ENCODE results near the gene PDGFB. TPM values are rescaled to one million over a fixed set of nuclear protein-coding genes. Genes with fewer than 3 reads are reported as not detected.

The PDGFB gene
- total and polyA plus RNA-seq, 2 experiments from 2014 or later = 2.5 to 4.3 TPM

DNA sequence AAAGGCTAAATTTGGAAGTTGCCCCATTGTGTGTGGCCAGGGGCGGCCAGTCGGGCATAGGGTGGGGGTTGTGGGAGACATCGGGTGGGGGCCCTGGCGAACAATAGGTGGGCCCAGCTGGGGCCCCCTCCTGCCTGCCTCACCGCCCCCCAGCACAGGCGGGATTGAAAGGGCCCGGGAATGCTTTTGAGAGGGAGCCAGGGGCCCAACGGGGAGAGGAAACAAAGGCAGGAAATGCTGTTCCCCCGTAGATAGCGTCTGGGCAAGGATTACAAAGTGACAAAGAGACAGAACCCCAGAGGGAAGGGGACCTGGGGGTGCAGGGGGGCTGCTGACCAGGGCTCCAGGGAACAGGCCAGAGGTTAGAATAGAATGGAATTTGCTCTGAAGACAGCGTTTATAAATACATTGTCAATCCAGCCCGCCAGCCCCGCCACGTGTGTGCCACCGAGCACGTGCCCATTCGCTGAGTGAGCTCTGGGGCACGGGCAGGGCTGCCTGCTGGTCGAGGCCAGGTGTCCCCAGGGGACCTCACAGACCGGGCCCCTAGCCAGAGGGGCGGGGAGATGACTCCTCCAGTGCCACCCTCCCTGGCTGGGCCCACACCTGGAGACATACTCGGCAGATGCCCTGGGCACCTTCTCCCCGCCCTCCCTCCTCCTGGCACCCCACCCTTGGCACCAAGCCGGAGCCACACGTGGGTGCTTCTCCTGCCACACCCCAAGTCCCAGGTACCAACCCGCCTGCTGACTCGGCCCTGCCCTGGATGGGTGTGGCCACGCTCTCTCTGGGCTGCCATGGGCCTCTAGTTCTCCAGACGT, 9.7 kb downstream of the PDGFB start:
- Histone ChIP-seq H3K4me3 (no peak overlapping the region), H3K79me2 (no peaks in the 10 kb centered on the region), H3K27ac (no peak overlapping the region), H3K27me3 (no peaks in the 10 kb centered on the region), H3K36me3 (replicated peaks; ENCODE audit: insufficient read depth, low read depth) (no peaks in the 10 kb centered on the region), H3K4me1 (ENCODE audit: insufficient read depth) (peaks cover 20% of the 10 kb centered on the region), H3K9me3 (ENCODE audit: low read depth) (no peaks in the 10 kb centered on the region), H2AFZ (no peak overlapping the region), H3K4me2 (no peak overlapping the region), H3K9me2 (replicated peaks; ENCODE audit: insufficient read depth) (no peaks in the 10 kb centered on the region), H4K20me1 (ENCODE audit: insufficient read depth, poor library complexity, severe bottlenecking) (no peaks in the 10 kb centered on the region)
- 85% methylated on average over 10 of the region's 29 CpGs for WGBS (ENCODE audit: low lambda C conversion rate, missing lambda C conversion rate)
- DNase-seq (ENCODE audit: low spot score) = no peak
- TF ChIP-seq EZH2phosphoT487 (IDR thresholded peaks at IDR 0.05; ENCODE audit: low read depth, severe bottlenecking, unreplicated experiment) (no peak), EZH2 (IDR thresholded peaks at IDR 0.05; ENCODE audit: borderline replicate concordance) (no peak)
- TF ChIP-seq, protein P1, sequence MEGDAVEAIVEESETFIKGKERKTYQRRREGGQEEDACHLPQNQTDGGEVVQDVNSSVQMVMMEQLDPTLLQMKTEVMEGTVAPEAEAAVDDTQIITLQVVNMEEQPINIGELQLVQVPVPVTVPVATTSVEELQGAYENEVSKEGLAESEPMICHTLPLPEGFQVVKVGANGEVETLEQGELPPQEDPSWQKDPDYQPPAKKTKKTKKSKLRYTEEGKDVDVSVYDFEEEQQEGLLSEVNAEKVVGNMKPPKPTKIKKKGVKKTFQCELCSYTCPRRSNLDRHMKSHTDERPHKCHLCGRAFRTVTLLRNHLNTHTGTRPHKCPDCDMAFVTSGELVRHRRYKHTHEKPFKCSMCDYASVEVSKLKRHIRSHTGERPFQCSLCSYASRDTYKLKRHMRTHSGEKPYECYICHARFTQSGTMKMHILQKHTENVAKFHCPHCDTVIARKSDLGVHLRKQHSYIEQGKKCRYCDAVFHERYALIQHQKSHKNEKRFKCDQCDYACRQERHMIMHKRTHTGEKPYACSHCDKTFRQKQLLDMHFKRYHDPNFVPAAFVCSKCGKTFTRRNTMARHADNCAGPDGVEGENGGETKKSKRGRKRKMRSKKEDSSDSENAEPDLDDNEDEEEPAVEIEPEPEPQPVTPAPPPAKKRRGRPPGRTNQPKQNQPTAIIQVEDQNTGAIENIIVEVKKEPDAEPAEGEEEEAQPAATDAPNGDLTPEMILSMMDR (IDR thresholded peaks at IDR 0.05; ENCODE audit: poor library complexity) = no peak

DNA sequence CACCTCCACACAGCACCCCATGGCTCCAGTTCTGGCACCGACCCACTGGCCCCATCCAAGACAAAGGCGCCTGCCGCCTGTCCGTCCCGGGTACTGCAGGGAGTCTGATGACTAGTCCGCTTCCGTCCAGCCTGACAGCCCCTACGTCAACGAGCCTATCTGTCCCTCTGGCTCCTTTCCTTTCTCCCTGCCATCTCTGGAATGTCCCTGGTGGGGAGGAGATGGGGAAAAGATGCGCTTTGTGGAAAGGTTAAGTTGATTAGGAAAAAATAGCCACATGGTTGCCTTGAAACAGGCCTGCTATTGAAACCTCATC, 10.4 kb downstream of the PDGFB start:
- H3K27me3 ChIP-seq = no peaks in the 10 kb centered on the region
- DNase-seq (ENCODE audit: low spot score) = no peak
- no peaks in the 10 kb centered on the region for H3K9me3 ChIP-seq (ENCODE audit: low read depth)
- H3K36me3 ChIP-seq (replicated peaks; ENCODE audit: insufficient read depth, low read depth) = no peaks in the 10 kb centered on the region
- H3K27ac ChIP-seq = no peak overlapping the region
- H4K20me1 ChIP-seq (ENCODE audit: insufficient read depth, poor library complexity, severe bottlenecking) = no peaks in the 10 kb centered on the region
- no peak overlapping the region for H3K4me2 ChIP-seq
- H3K4me3 ChIP-seq = no peak overlapping the region
- TF ChIP-seq EZH2 (IDR thresholded peaks at IDR 0.05; ENCODE audit: borderline replicate concordance) (no peak), EZH2phosphoT487 (IDR thresholded peaks at IDR 0.05; ENCODE audit: low read depth, severe bottlenecking, unreplicated experiment) (no peak)
- TF ChIP-seq, protein P1 (IDR thresholded peaks at IDR 0.05; ENCODE audit: poor library complexity) = no peak
- H3K9me2 ChIP-seq (replicated peaks; ENCODE audit: insufficient read depth) = no peaks in the 10 kb centered on the region
- peaks cover 17% of the 10 kb centered on the region for H3K4me1 ChIP-seq (ENCODE audit: insufficient read depth)
- no peak overlapping the region for H2AFZ ChIP-seq
- WGBS (ENCODE audit: low lambda C conversion rate, missing lambda C conversion rate) = 78% methylated on average over 10 of the region's 10 CpGs
- no peaks in the 10 kb centered on the region for H3K79me2 ChIP-seq

DNA sequence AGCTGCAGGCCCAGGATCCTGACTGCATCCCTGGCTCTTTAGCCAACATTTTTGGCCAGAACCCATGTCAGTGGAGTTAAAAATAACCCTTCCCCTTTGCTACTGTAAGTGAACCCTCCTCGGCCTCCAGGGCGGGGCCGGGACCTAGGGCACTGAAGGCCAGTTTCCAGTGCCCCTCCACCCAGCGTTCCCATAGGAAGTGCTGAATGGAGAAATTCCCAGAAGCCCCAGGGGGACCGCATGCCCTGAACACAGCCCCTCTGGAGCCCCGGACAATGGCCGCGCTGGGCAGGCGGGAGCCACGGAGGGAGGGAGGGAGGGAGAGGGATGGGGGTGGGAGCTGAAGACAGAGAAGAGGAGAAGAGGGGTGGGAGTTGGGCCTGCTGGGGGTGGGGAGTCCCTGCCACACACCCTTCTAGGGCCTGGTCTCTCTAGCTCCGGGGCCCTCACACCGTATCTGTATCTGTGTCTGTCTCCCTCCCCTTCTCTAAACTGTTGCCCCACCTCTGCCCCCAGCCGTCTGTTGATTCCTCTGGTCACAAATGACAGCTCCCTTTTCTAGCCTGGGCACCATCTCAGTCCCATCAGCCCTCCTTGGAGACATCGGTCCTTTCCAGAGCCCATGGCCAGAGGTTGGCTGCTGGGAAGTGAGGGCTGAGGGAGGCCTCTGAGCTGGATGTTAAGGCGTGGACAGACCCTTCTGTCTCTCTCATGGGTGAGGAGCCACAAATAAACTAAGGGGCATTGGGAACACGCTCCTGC, 10.9 kb downstream of the PDGFB start:
- Histone ChIP-seq H3K4me2 (no peak overlapping the region), H3K4me1 (ENCODE audit: insufficient read depth) (peaks cover 17% of the 10 kb centered on the region), H4K20me1 (ENCODE audit: insufficient read depth, poor library complexity, severe bottlenecking) (no peaks in the 10 kb centered on the region), H3K27ac (no peak overlapping the region), H3K79me2 (no peaks in the 10 kb centered on the region), H3K4me3 (no peak overlapping the region), H2AFZ (no peak overlapping the region), H3K9me3 (ENCODE audit: low read depth) (no peaks in the 10 kb centered on the region), H3K36me3 (replicated peaks; ENCODE audit: insufficient read depth, low read depth) (no peaks in the 10 kb centered on the region), H3K27me3 (no peaks in the 10 kb centered on the region), H3K9me2 (replicated peaks; ENCODE audit: insufficient read depth) (no peaks in the 10 kb centered on the region)
- no peak for TF ChIP-seq EZH2 (IDR thresholded peaks at IDR 0.05; ENCODE audit: borderline replicate concordance)
- no peak for TF ChIP-seq EZH2phosphoT487 (IDR thresholded peaks at IDR 0.05; ENCODE audit: low read depth, severe bottlenecking, unreplicated experiment)
- TF ChIP-seq, protein P1 (IDR thresholded peaks at IDR 0.05; ENCODE audit: poor library complexity) = no peak
- DNase-seq (ENCODE audit: low spot score) = no peak
- WGBS (ENCODE audit: low lambda C conversion rate, missing lambda C conversion rate) = 67% methylated on average over 14 of the region's 16 CpGs

All from hepatocyte (in vitro differentiated cells).